AG10803 (cell line): ENCODE data around the gene RBM4.
"Not testable (repeated sequence)": the region's sequence is repeated elsewhere in the genome, so short reads cannot be mapped to it uniquely, and the experiment has no call there.

ENCODE experiments used
- DNase-seq: peaks from one replicate; pipeline ENCODE4 v3.0.0; 2010; ENCODE audit warnings: low read depth
- H3K4me3 ChIP-seq: 2 replicates; pipeline ENCODE4 v1.5.1; 2011; ENCODE audit warnings: mild to moderate bottlenecking, low read length, control low read depth
- TF ChIP-seq, protein P1 (sequence below): conservative IDR thresholded peaks from 2 replicates; pipeline ENCODE4 v1.5.1; 2011; ENCODE audit warnings: mild to moderate bottlenecking, low read length, control low read depth, inconsistent platforms

RBM4 gene, protein sequence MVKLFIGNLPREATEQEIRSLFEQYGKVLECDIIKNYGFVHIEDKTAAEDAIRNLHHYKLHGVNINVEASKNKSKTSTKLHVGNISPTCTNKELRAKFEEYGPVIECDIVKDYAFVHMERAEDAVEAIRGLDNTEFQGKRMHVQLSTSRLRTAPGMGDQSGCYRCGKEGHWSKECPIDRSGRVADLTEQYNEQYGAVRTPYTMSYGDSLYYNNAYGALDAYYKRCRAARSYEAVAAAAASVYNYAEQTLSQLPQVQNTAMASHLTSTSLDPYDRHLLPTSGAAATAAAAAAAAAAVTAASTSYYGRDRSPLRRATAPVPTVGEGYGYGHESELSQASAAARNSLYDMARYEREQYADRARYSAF

GRCh38 chr11:66638177-66639065, at the start of gene RBM4:
Gene RBM4, plus strand, starts transcription at chr11:66638703. Its CDS starts 1,009 bp downstream, at chr11:66639712.
- peak within 1 kb of the TSS; percentile 98 for H3K4me3 ChIP-seq
- DNase-seq, result peak; percentile 100
- TF ChIP-seq, protein P1, sequence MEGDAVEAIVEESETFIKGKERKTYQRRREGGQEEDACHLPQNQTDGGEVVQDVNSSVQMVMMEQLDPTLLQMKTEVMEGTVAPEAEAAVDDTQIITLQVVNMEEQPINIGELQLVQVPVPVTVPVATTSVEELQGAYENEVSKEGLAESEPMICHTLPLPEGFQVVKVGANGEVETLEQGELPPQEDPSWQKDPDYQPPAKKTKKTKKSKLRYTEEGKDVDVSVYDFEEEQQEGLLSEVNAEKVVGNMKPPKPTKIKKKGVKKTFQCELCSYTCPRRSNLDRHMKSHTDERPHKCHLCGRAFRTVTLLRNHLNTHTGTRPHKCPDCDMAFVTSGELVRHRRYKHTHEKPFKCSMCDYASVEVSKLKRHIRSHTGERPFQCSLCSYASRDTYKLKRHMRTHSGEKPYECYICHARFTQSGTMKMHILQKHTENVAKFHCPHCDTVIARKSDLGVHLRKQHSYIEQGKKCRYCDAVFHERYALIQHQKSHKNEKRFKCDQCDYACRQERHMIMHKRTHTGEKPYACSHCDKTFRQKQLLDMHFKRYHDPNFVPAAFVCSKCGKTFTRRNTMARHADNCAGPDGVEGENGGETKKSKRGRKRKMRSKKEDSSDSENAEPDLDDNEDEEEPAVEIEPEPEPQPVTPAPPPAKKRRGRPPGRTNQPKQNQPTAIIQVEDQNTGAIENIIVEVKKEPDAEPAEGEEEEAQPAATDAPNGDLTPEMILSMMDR, result peak; percentile 30

- H3K4me3 ChIP-seq, result not testable (repeated sequence)
Observed at GRCh38 chr11:66589315-66589714, 49.2 kb upstream of the RBM4 start.

DNA sequence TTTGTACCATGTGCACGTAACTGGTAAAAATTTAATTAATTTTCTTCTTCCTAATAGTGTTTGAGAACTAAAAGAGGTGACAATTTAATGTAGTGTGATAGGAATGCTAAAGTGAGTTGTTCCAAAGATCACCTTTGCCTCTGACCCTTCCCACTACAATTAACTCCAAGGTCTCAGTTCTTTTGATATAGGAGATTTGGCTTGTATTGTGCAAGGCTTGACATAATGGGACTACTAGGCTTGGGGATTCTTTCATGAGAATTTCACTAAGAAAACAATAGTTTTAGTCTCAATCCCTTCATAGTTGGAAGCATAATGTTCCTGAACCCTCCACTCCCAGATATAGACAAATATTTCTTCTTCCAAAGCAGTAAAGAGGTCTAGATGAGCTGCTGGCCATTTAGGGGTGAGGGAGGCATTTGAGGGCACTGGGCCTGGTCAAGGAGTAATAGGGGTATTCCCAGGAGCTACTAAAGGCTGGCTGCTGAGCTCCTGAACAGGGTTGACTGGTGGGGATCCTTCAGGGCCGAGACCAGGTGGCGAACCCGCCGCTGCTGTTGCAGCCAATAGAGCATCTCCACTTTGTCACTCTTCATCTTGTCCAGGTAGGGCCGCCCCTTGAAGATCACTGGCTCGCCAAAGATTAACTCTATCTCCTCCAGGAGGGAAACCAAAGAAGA, 48.4 kb upstream of the RBM4 start:
- H3K4me3 ChIP-seq, result no peak overlapping the region
- DNase-seq, result no peak
- TF ChIP-seq, protein P1, result no peak

More at GRCh38 chr11:66589315-66589714, 49.2 kb upstream of the RBM4 start:
- not testable (repeated sequence) for DNase-seq

DNA sequence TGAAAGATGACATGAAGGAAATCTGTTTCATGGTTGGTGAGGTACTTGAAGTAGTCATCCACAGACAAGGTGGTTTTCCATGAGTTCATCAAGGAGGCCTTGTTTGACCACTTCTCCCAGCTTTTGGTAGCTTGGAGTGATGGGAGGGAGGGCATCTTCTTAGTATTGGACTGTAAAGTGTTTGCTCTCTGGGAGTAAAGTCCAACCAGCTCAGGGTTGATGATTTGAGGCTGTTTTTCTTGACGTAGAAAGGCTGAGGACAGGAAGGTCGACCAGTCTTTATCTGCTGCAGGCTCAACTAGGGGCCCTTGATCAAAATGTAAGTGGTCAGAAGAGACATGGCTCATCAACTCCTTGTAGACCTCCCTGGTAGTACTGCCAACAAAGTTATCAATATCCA, 47.3 kb upstream of the RBM4 start:
- TF ChIP-seq, protein P1, result no peak
- no peak for DNase-seq
- H3K4me3 ChIP-seq, result no peak overlapping the region

- TF ChIP-seq, protein P1, result peak; percentile 61
- H3K4me3 ChIP-seq, result peak within 1 kb of the TSS; percentile 90
- DNase-seq, result peak; percentile 92
Observed at GRCh38 chr11:66592457-66593302, 45.8 kb upstream of the RBM4 start, which contains the start of the genes CCDC87 and CCS. Gene CCDC87, minus strand, starts transcription at chr11:66593063. Its CDS starts 48 bp downstream, at chr11:66593015. Gene CCS, plus strand, starts transcription at chr11:66593185. Its CDS starts 77 bp downstream, at chr11:66593262.

GRCh38 chr11:66593303-66593635, 45.2 kb upstream of the RBM4 start:
- no peak for DNase-seq
- TF ChIP-seq, protein P1, result no peak
- H3K4me3 ChIP-seq, result peak overlapping the region; percentile 90
